Measurements from ENCODE around the gene NOTCH3. TPM values are rescaled to one million over a fixed set of nuclear protein-coding genes. Genes with fewer than 3 reads are reported as not detected.
A peak's percentile ranks its signal among the peaks of the same experiment; 100 is the strongest.

NOTCH3 gene
- total RNA-seq, 2 donors from 2014 or later: 140 to 171 TPM

DNA sequence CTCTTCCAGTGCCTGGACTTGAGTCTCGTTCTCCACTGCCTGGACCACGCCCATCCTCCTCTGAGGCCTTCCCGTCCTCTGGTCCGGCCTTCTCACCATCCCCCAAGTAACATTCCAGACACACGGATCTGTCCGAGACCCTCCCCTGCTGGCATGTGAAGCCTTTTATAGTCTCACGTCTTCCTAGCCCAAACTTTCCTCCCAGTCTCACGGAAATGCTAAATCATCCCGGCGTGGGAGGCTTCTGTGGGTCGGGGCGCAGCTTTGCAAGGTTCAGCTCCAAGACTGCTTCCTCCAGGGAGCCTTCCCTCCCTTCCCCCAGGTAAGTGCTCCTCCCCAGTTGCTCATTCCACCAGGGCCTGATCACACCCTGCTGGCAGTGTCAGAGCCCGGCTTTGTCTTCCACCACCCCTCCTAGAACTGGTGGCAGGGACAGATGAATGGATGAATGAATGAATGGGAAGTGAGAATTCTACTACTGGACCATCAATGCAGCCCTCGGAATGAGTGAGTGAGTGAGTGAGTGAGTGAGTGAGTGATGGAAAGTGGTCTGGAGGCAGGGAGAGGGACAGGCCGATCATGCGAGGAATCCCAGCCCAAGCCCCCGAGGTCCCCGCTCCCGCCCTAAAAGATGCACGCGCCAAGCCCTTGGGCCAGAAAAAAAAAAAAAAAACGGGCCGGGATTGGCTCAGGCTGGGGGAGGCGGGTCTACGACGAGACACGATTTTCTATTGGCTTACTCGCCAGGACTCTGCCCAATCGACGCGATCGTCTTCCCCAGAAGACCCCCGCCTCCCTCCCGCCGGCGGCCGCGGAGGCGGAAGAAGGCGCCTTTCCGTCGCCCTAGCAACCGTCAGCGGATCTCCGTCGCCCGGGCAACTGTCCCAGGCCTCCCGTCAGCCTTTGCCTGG is 22.2 kb upstream of the NOTCH3 start:
- no peaks in the 10 kb centered on the region for H3K36me3 ChIP-seq (ENCODE audit: control insufficient read depth, insufficient read depth, low read length)
- Mint-ChIP-seq H3K9me3 (no peaks in the 10 kb centered on the region), H3K27me3 (ENCODE audit: insufficient read depth) (peaks cover 1% of the 10 kb centered on the region), H3K27ac (peak overlapping the region; percentile 91), H3K36me3 (ENCODE audit: low read depth) (peaks cover 13% of the 10 kb centered on the region), H3K4me3 (peak overlapping the region; percentile 69), H3K4me1 (peaks cover 16% of the 10 kb centered on the region)
- peak; percentile 98 for DNase-seq
- H3K27ac ChIP-seq (ENCODE audit: low read depth, low read length): peak overlapping the region; percentile 99
- H3K27me3 ChIP-seq (ENCODE audit: control insufficient read depth, insufficient read depth, low read length, poor library complexity, severe bottlenecking): no peaks in the 10 kb centered on the region
- WGBS, 2 experiments (ENCODE audit: insufficient coverage in 1 of 2, insufficient read length in 1 of 2): 2% methylated on average over 44 to 48 of the region's 48 CpGs
- H3K9me3 ChIP-seq (ENCODE audit: control insufficient read depth, low read length): no peaks in the 10 kb centered on the region
- peak overlapping the region; percentile 79 for H3K4me3 ChIP-seq (ENCODE audit: low read length)
- peak overlapping the region; percentile 56 for H3K9ac ChIP-seq (ENCODE audit: extremely low read depth, low read length, poor library complexity, severe bottlenecking)
- no peak for TF ChIP-seq CTCF (conservative IDR thresholded peaks at IDR 0.05)
- no peaks in the 10 kb centered on the region for H3K4me1 ChIP-seq (ENCODE audit: control insufficient read depth, insufficient read depth, low read length)

DNA sequence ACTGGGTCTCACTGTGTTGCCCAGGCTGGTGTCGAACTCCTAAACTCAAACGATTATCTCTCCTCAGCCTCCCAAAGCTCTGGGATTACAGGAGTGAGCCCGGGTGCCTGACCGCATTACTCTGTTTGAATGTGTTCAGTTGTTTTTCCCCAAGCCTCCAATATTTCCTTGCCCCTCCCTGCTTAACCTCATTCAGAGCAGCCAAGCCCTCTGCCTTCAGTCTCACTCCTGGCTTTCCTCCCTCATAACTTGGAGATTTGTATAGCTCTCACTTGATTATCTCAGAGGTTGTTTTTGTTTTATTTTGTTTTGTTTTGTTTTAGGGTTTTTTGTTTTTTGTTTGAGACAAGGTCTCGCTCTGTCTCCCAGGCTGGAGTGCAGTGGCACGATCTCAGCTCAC is 20.0 kb upstream of the NOTCH3 start:
- peaks cover 17% of the 10 kb centered on the region for H3K4me1 Mint-ChIP-seq
- no peak for TF ChIP-seq CTCF (conservative IDR thresholded peaks at IDR 0.05)
- no peak overlapping the region for H3K4me3 Mint-ChIP-seq
- Histone ChIP-seq H3K36me3 (ENCODE audit: control insufficient read depth, insufficient read depth, low read length) (no peaks in the 10 kb centered on the region), H3K4me1 (ENCODE audit: control insufficient read depth, insufficient read depth, low read length) (no peaks in the 10 kb centered on the region), H3K4me3 (ENCODE audit: low read length) (no peak overlapping the region), H3K27ac (ENCODE audit: low read depth, low read length) (no peak overlapping the region), H3K9me3 (ENCODE audit: control insufficient read depth, low read length) (no peaks in the 10 kb centered on the region), H3K9ac (ENCODE audit: extremely low read depth, low read length, poor library complexity, severe bottlenecking) (no peak overlapping the region), H3K27me3 (ENCODE audit: control insufficient read depth, insufficient read depth, low read length, poor library complexity, severe bottlenecking) (no peaks in the 10 kb centered on the region)
- 94 to 96% methylated on average over 4 to 6 of the region's 6 CpGs for WGBS, 2 experiments (ENCODE audit: insufficient coverage in 1 of 2, insufficient read length in 1 of 2)
- no peaks in the 10 kb centered on the region for H3K9me3 Mint-ChIP-seq
- DNase-seq: no peak
- no peak overlapping the region for H3K27ac Mint-ChIP-seq
- H3K36me3 Mint-ChIP-seq (ENCODE audit: low read depth): peaks cover 1% of the 10 kb centered on the region
- H3K27me3 Mint-ChIP-seq (ENCODE audit: insufficient read depth): peaks cover 1% of the 10 kb centered on the region

DNA sequence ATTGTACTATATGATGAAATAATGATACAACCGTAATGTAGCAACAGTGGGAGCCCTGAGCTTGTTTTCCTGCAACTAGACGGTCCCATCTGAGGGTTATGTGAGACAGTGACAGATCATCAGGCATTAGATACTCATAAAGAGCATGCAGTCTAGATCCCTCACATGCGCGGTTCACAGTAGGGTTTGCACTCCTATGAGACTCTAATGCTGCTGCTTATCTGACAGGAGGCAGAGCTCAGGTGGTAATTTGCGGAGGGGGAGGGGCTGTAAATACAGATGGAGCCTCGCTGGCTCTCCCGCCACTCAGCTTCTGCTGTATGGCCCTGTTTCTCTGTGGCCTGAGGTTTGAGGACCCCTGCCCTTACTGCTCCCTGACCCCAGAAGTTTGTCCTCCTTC is 17.7 kb upstream of the NOTCH3 start:
- WGBS, 2 experiments (ENCODE audit: insufficient coverage in 1 of 2, insufficient read length in 1 of 2): 90 to 100% methylated on average over 2 to 7 of the region's 7 CpGs
- H3K9me3 Mint-ChIP-seq: no peaks in the 10 kb centered on the region
- H3K9ac ChIP-seq (ENCODE audit: extremely low read depth, low read length, poor library complexity, severe bottlenecking): no peak overlapping the region
- H3K36me3 Mint-ChIP-seq (ENCODE audit: low read depth): no peaks in the 10 kb centered on the region
- DNase-seq: no peak
- H3K27ac ChIP-seq (ENCODE audit: low read depth, low read length): no peak overlapping the region
- no peak overlapping the region for H3K4me3 ChIP-seq (ENCODE audit: low read length)
- H3K27me3 Mint-ChIP-seq (ENCODE audit: insufficient read depth): peaks cover 3% of the 10 kb centered on the region
- TF ChIP-seq CTCF (conservative IDR thresholded peaks at IDR 0.05): no peak
- no peaks in the 10 kb centered on the region for H3K4me1 ChIP-seq (ENCODE audit: control insufficient read depth, insufficient read depth, low read length)
- peaks cover 15% of the 10 kb centered on the region for H3K4me1 Mint-ChIP-seq
- H3K27ac Mint-ChIP-seq: no peak overlapping the region
- no peak overlapping the region for H3K4me3 Mint-ChIP-seq
- H3K9me3 ChIP-seq (ENCODE audit: control insufficient read depth, low read length): no peaks in the 10 kb centered on the region
- H3K27me3 ChIP-seq (ENCODE audit: control insufficient read depth, insufficient read depth, low read length, poor library complexity, severe bottlenecking): no peaks in the 10 kb centered on the region
- no peaks in the 10 kb centered on the region for H3K36me3 ChIP-seq (ENCODE audit: control insufficient read depth, insufficient read depth, low read length)
